GM21717 (cell line): ENCODE results near the gene TULP1.
"Not testable (repeated sequence)": the region's sequence is repeated elsewhere in the genome, so short reads cannot be mapped to it uniquely, and the experiment has no call there.

ENCODE experiments used
- ATAC-seq: cut with Tn5 transposase; IDR thresholded peaks from one replicate; pipeline ENCODE4 v1.9.1; 2021; ENCODE audit warnings: mild to moderate bottlenecking, moderate library complexity; ENCODE audit not compliant: unreplicated experiment

The TULP1 gene

DNA sequence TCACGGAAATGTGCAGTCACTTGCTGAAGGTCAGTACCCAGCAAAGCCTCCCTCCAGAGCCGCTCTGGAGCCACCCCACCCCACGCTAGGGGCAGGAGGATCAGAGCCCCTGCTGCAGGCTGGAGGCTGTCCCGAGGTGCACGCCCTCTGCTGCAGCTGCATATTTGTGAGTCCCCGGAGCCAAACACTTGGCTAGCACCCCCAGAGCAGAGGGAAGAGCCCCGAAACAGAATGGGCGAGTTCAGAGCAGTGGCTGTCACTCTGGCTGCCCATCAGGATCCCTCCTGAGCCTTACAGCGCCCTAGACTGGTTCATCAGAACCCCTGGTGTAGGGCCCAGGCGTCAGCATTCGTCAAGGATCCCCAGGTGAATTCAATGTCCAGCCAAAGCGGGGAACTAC is 9.5 kb upstream of the TULP1 start:
- no peak for ATAC-seq

DNA sequence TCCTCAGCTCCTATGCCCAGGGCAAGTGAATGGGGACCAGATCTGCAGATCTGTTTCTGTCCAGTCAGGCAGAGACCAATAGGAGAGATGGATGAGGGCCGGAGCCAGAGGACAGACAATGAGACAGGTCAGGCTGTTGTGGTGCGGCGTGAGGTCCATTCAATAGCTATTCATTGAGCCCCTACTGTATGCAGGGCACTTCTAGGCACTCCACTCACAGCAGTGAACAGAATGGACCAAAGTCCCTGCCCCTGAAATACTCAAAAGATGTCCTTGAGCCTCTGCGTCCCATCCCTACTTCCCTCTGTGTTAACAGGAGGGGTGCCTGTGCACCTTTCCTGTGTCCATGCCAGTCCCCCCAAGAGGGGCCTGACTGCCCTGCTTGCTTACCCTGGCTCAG is 8.5 kb upstream of the TULP1 start:
- no peak for ATAC-seq

DNA sequence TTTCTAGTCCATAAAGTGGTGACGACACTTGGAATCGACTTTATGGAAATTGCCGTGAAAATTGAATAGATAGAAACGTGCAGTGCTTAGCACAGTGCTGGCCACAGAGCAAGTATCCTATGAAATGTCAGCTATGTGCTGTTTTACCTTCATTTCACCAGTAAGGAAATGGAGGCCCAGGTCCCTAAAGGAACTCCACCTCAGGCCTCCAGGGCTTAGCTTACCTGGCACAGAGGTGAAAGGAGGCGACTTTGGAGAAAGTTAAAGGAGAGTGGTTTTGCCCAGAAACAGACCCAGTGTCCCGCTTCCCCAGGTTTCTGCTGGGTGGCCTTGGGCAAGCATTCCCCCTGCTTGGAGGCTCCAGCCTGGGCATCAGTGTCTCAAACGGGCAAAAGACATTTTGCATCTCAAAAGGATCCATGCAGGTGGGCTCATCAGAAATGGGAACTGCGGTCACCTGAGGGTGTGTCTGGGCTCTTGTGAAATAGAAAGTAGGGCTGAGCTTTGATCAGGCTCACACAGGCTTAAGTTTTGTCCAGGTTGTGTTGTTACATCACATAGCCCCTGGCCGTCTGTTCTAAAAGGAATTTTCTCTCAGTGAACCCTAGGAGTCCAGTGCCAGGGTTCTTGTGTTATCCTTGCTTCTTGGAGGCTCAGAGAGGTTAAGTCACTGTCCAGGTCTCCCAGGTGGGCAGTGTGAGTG is 6.8 kb upstream of the TULP1 start:
- no peak for ATAC-seq

DNA sequence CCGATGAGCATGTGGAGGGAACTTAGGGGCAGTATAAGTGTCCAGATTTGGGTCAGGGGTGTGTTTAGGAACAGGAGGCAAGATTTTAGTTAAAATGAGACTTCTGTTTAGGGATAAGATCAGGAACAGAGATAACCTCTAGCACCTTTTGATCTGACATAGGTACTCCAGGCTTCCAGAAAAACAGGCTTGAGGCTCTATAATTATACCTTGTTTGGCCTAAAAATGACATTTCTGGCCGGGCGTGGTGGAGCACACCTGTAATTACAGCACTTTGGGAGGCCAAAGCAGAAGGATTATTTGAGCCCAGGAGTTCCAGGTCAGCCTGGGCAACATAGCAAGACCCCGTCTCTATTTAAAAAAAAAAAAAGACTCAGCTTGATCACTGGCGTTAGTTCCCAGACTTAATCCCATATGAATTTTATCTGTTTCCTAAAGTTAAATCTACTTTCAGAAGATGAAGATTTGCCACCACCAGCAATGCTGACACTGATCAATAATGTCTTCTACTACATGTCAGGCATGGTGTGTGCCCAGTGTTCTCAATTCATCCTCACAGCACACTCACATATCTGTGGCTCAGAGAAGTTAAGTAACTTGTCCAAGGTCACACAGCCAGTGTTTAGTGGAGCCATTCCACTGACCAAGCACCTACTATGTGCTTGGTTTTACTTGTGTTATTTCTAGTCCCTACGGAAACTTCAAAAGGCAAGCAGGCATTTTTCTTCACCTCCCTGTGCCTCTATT is 6.0 kb upstream of the TULP1 start:
- ATAC-seq = no peak

DNA sequence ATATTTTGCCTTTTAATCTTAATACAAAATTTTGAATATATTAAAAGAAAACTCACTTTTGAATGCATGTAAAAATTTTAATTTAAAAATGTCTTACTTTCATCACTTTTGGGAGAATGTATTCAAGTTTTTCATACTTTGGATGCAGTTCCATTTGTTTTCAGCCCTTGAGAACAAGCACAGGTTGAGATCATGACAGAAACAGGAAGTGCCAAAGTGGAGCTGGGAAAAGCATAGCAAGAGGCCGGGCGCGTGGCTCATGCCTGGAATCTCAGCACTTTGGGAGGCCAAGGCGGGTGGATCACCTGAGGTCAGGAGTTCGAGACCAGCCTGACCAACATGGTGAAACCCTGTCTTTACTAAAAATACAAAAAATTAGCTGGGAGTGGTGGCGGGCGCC is 5.3 kb upstream of the TULP1 start:
- not testable (repeated sequence) for ATAC-seq

DNA sequence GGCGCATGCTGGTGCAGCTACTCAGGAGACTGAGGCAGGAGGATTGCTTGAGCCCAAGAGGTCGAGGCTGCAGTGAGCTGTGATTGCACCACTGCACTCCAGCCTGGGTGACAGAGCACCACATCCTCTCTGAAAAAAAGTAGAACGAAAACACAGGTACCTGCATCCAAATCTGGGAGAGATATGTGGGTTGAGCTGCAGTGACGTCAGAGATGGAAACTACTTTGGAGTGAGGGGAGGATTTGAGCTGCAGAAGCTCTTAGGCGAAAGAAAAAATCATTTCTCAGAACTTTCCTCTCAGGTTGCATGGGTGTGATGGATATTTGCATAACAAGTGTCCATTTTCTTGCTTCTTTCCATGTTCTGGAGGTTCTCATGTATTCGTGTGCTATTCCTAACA is 4.0 kb upstream of the TULP1 start:
- no peak for ATAC-seq

DNA sequence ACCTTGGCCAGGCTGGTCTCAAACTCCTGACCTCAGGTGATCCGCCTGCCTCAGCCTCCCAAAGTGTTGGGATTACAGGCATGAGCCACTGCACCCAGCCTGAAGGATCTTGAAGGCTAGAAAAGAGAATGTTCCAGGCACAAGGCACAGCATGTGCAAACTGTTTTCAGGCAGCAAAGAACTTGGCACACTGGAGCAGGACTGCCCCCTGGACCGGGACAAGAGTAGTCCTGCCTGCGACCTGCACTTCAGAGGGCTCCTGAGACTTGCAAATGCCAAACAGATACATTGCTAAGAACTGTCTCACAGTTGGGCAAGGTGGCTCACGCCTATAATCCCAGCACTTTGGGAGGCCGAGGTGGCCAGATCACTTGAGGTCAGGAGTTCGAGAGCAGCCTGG is 3.2 kb upstream of the TULP1 start:
- ATAC-seq = not testable (repeated sequence)

DNA sequence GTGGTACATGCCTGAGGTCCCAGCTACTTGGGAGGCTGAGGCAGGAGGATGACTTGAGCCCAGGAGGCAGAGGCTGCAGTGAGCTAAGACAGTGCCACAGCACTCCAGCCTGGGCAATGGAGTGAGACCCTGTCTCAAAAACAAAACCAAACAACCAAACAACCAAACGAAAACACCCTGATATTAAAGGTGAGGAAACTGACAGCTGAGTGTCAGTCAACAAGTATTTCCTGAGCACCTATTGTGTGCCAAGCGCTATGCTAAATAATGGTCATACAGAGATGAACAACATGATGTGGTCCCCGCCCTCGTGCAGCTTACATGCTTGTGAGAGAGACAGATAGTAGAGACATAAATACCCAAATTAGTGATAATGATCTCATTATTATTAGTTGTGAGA is 1.9 kb upstream of the TULP1 start:
- ATAC-seq = no peak

DNA sequence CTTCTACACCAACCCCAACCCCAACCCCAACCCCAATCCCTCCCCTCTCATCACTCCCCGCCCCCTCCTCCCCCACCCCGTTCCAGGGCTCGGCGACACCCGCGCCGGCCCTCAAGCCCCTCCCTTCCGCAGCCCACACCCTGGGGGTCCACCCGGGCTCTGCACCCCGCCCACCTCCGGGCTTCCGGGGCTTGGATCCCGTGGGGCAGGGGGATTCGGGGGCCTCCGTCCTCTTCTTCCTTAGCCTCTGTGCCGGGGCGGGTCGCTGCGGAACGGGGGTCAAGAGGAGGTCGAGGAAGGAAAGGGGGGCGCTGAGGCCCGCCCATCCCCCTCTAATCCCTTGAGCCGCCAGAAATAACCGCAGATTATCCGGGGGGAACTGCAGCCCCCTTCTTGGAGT is 690 bp downstream of the TULP1 start:
- no peak for ATAC-seq

DNA sequence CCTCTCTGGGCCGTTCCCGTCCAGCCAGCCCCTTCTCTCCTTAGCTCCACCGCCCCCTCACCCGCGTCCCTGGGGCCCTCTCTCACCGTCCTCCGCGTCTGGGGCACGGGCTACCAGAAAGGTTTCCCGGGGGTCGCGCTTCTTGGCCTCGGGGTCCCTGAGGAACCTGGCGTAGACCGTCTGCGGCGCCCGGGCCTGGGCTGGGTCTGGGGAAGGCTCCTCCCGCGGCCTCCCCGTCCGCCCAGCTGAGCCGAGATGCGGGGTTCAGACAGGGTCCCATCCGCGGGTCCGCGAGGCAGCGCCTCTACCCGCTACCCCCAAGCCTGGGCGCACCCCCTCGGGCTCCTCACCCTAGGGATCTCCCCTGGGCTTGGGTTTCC is 1.1 kb downstream of the TULP1 start:
- ATAC-seq = no peak

DNA sequence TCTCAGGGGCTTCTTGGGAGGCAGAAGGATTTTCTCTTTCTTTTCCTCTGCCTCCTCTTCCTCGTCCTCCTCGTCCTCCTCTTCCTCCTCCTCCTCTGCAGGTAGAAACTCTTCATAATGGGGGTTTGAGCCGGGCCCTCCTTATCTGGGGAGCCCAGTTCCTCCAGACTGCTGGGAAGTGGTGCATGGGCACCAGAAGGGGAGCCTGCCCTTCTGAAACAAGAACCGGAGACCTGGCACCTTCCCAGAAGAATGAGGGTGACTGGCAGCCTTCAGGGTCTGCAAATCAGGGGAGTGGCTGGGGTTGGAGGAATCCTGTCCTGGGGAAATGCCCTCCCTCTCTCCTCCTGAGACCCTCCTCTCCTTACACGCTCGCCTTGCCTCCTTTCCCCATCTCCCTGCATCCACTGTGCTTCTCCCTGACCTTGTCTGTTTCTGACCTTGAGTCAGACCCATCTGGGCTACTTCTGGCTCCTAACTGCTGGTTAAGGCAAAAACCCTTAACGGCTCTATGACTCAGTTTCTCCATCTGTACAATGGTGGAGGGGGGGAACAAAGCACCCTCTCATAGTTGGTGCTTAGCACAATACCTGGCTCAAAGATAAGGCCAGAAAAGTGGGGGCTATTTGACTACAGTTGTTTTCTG is 1.7 kb downstream of the TULP1 start:
- no peak for ATAC-seq

DNA sequence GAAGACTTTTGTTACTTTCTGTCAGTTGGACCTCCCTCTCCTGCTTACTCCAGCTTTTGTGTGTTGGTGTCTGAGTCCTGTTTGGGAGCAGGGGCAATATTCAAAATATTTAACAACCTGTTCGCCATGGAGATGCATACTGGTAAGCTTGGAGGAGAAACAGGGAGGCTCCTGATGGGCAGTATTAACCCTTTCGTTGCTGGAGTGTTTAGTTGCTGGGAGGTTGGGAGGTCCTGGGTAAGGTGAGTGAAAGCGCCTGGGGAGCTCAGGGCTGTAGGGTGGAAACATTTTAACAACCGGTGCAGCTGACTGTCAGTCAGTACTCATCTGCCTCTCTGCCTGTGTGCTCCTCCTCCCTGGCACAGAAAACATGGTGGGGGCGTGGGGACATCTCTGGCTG is 4.2 kb downstream of the TULP1 start:
- no peak for ATAC-seq

DNA sequence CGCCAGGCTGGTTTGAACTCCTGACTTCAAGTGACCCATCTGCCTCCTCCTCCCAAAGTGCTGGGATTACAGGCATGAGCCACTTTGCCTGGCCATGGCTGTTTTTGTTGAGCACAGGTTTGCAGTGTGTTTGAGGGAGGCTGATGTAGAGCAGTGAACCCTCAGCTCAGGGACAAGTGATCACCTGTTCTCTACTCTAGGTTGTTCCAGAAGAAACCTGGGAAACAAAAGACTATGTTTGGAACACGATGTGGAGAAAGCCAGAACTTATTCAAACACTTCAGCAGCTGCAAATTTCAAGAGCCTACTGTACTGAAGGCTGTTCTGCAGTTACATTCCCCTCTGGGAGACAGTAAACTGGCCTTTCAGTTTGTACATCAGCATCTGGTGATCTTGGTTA is 4.7 kb downstream of the TULP1 start:
- no peak for ATAC-seq

DNA sequence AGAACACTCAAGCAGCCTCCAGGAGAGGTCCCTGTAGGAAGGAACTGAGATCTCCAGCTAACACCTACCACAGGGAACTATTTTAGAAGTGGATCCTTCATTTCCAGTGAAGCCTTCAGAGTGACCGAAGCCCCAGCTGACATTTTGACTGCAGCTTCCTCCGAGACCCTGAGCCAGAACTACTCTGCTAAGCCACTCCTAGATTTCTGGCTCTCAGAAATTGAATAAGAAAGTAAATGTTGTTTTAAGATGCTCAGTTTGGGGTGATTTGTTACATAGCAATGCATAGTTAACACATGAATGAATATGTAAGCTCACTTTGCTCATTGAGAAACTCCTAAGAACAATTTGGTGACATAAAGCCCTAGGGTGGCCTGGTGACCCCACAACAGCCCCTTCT is 5.5 kb downstream of the TULP1 start:
- no peak for ATAC-seq

DNA sequence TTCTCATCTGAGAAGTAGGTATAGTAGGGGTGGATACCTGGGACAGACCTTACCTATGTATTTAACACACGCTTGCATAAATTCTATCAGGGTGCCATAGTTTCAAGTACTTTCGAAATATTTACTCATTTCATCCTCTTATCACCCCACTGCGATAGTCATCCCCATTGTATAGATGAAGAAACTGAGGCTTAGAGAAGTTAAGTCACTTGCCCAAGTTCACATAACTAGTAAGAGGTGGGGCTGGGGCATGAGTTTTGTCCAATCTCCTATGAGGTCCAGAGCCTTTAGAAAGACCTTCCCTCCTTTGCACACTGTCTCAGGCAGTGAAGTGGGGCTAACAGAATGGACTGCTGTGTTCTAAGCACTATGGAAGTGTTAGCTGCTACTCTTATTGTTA is 6.2 kb downstream of the TULP1 start:
- ATAC-seq = no peak

DNA sequence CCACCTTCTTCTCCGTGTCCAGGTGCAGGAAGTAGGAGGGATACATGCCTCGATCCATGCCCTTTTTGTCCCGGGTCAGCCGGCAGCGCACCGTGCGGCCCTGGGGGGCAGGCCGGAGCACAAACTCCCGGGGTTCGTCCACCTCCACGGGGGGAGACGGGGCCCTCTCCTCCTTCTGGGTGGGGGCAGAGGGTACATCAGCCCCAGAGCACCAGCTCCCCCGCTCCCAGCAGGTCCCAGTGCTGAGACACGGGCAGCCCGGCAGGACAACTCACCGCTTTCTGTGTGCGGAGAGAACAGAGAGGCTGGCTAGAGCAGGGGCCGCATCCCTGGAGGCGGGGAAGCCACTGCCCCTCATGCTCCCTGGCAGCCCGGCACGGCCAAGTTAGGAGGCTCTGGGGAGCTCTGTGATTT is 6.7 kb downstream of the TULP1 start:
- no peak for ATAC-seq

DNA sequence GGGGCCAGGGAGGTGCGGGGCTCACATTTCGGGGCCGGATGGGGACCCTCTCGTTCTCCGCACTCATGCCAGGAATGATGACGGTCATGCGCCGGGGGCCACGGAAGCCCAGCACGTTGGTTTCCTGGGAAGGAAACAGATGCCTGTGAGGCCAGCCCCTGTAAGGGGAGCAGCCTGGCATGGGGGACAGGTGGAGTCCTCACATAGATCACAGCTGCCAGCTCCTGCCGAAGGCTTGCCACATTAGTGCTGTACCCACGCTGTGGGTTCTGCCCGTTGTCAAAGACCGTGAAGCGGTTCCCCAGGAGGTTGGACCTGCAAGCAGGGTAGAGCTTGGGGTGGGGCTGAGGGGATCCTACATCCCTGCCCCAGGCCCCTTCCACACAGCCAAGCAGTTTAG is 9.2 kb downstream of the TULP1 start:
- ATAC-seq = no peak

DNA sequence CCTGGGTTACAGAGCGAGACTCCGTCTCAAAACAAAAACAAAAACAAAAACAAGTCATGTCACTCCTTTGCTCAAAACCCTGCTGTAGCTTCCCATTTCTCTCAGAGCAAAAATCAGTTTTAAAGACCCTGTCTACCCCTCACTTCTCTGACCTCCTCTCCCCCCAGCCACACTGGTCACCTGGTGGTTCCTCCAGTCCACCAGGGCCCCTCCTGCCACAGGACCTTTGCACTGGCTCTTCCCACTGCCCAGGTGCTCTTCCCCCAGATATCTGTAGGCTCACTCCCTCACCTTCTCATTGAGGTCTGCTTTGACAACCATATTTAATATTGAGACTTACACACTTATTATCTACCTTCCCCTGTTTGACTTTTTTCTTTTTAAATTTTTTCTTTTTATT is 10.9 kb downstream of the TULP1 start:
- ATAC-seq = no peak

DNA sequence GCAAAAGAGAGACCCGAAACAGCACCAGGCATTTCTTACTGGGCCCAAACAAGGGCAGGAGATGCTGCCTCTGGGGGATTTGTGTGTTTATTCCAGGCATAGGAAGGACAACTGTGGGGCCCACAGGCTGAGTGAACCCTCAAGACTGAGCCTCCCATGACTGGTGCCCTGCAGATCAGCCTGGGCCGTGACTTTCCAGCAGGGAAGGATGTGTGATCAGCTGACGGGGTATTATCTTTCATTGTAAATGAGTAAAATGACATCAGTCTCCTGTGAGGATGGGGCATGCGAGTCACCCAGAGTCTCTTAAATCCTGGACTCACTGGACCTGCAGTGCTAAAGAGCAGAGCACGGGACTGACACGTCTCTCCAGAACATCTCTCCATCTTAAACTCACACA is 11.9 kb downstream of the TULP1 start:
- no peak for ATAC-seq

DNA sequence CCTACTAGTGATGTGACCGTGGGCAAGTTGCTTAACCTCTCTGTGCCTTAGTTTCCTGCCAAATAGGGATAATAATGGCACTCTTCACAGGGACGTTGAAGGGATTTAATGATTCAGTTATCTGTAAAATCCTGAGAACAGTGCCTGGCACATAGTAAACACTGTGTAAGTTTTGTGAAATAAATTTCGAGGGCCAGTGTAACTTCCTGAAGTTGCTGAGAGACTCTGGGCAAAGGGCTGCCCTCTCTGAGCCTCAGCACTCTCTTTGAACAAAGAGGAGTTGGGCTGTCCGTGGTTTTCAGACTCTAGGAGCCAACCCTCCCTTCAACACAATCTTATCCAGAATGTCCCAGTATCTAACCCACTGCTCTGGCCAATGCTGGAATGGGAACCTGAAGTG is 13.3 kb downstream of the TULP1 start:
- no peak for ATAC-seq

DNA sequence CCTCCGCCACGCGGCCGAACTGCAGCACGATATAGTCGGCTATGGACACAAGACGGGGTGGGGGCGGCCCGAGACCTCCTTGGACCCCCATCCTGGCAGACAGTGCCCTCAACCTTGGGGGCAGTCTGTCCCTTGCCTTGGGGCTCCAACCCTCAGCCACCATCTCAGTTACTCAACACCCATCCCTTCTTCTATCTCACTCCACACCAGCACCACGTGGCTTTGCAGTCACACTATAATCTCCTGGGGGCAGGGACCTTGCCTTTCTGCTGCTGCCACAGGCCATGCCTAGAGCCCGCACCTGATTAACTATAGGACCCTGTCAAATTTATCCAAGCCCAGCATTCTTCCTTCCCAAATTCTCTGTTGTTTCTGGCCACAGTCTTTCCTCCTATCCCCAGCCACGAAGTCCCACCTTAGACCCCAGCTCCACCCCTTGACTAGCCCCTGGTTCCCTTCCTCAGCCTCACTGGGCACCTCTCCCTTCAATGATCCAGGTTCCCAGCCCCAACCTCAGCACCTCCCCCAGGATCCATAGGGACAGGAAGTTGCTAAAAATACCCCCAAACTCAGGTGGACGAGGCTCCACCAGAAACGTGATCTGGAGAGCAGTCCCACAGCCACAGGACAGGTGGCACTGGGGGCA is 14.2 kb downstream of the TULP1 start:
- ATAC-seq = no peak
